Fibroblast of gingiva (primary cell): ENCODE measurements around the gene GALK2.
A peak's percentile ranks its signal among the peaks of the same experiment; 100 is the strongest.
"Not testable (repeated sequence)": the region's sequence is repeated elsewhere in the genome, so short reads cannot be mapped to it uniquely, and the experiment has no call there.

Experiments
- DNase-seq: peaks from one replicate; pipeline ENCODE4 v3.0.0-alpha.2; 2011; ENCODE audit warnings: low read depth

The GALK2 gene

GRCh38 chr15:49343546-49343945, 173.5 kb downstream of the GALK2 start:
- no peak for DNase-seq

GRCh38 chr15:49354439-49354838, 184.4 kb downstream of the GALK2 start:
- DNase-seq: not testable (repeated sequence)

GRCh38 chr15:49361370-49361769, 191.3 kb downstream of the GALK2 start:
- peak; percentile 24 for DNase-seq

- DNase-seq: no peak
Observed at GRCh38 chr15:49366496-49366895, 196.4 kb downstream of the GALK2 start.

- DNase-seq: peak; percentile 33
Observed at GRCh38 chr15:49370782-49371181, 200.7 kb downstream of the GALK2 start.

GRCh38 chr15:49372366-49372765, 202.3 kb downstream of the GALK2 start:
- DNase-seq: no peak

DNA sequence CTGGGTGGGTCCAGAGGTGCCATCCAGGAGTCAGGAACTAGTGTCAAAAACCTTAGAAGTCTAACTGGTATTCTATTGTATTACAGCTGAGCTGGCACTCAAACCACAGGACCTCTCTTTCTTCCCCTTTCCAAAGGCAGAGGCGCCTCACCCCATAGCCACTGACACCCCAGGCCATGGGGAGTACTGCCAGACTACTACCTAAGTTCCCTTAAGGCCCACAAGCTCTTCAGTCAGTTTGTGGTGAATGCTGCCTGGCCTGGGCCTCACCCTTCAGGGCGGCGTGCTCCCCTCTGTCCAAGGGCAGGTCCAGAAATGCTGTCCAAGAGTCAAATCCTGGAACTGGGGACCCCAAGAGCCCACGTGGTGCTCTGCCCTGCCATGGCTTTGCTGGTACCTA, 209.9 kb downstream of the GALK2 start:
- no peak for DNase-seq

- DNase-seq: no peak
Observed at GRCh38 chr15:49380912-49381311, 210.9 kb downstream of the GALK2 start.
